ENCODE results near the gene PATE2. TPM values are rescaled to one million over a fixed set of nuclear protein-coding genes. Genes with fewer than 3 reads are reported as not detected.

PATE2 gene
- total and polyA plus RNA-seq, 2 of the 4 experiments (the other 2 are of a cell fraction): not detected

DNA sequence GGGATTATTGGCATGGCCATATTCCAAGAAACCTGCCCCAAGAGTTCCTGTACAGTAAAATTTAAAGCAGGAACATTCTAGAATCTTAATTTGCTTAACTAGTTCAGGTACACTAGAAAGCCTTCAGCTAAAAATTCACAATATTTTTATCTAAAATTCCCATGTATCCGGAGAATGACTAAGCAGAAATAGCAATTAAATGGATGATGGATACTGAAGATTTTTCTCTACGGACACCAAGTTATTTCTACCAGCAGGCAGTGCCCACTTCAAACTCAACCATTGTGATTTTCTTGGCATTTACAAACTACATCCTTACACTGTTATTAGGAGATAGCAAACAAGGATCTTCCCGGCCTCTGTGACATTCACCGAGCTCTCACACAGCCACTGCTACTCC is 12.2 kb upstream of the PATE2 start:
- DNase-seq: no peak
- H2BK20ac ChIP-seq (ENCODE audit: low read depth, low read length): no peak overlapping the region
- no peak overlapping the region for H3K4me3 ChIP-seq (ENCODE audit: insufficient read depth, low read depth, low read length)
- H3K27me3 ChIP-seq (ENCODE audit: control insufficient read depth, insufficient read depth, low read length): no peaks in the 10 kb centered on the region
- no peaks in the 10 kb centered on the region for H3K79me1 ChIP-seq (ENCODE audit: low read depth in 1 of 2, low read length in 2 of 2)
- intact Hi-C loops (cut with micrococcal nuclease) (no loop called here), dilution Hi-C loops (cut with HindIII; ENCODE audit: low sequenced_read_pairs, unreplicated experiment) (no loop called here), in situ Hi-C loops (cut with MboI; ENCODE audit: low sequenced_read_pairs) (no loop called here)
- H2BK120ac ChIP-seq (ENCODE audit: low read depth, low read length): no peak overlapping the region
- no peaks in the 10 kb centered on the region for H3K9me3 ChIP-seq (ENCODE audit: control insufficient read depth, insufficient read depth, low read length)
- H4K91ac ChIP-seq (ENCODE audit: insufficient read depth, low read depth, low read length): no peak overlapping the region
- H4K8ac ChIP-seq (ENCODE audit: low read depth in 2 of 2, low read length in 2 of 2): no peak overlapping the region
- POLR2A ChIA-PET (ENCODE audit: unreplicated experiment): no interaction called here
- no peak overlapping the region for H2BK5ac ChIP-seq (ENCODE audit: low read depth, low read length, poor library complexity, severe bottlenecking)
- H3K4me2 ChIP-seq (ENCODE audit: low read depth, low read length): no peak overlapping the region
- no peak overlapping the region for H3K4ac ChIP-seq (ENCODE audit: low read depth, low read length)
- no peaks in the 10 kb centered on the region for H3K4me1 ChIP-seq (ENCODE audit: control insufficient read depth, insufficient read depth, low read length)
- H3K36me3 ChIP-seq (ENCODE audit: control insufficient read depth, insufficient read depth, low read length): no peaks in the 10 kb centered on the region
- no peak overlapping the region for H3K18ac ChIP-seq (ENCODE audit: low read depth, low read length)
- H3K27ac ChIP-seq (ENCODE audit: insufficient read depth, low read length): no peak overlapping the region
- H2BK15ac ChIP-seq (ENCODE audit: low read depth, low read length): no peak overlapping the region
- H2AFZ ChIP-seq (replicated peaks; ENCODE audit: low read length, poor library complexity): no peak overlapping the region
- H2AK5ac ChIP-seq (ENCODE audit: low read depth, low read length): no peak overlapping the region
- no peak overlapping the region for H2AK9ac ChIP-seq (replicated peaks; ENCODE audit: low read depth, low read length, poor library complexity)
- no peak overlapping the region for H4K5ac ChIP-seq (ENCODE audit: low read depth, low read length)
- no peaks in the 10 kb centered on the region for H4K20me1 ChIP-seq (ENCODE audit: insufficient read depth, low read length)
- H3K9me1 ChIP-seq (ENCODE audit: insufficient read depth, low read length): no peaks in the 10 kb centered on the region
- H3K9ac ChIP-seq (ENCODE audit: low read depth, low read length): no peak overlapping the region
- no peak overlapping the region for H3K56ac ChIP-seq (ENCODE audit: extremely low read depth, insufficient read depth, low read length)
- H3K14ac ChIP-seq (replicated peaks; ENCODE audit: low read depth, low read length): no peak overlapping the region
- no peak overlapping the region for H3K23ac ChIP-seq (ENCODE audit: low read depth, low read length)
- TF ChIP-seq NFE2L2 (IDR thresholded peaks at IDR 0.05; ENCODE audit: low read depth, low read length): 0 out of 2 replicates have a peak, but pooled peaks have one; percentile 11
- TF ChIP-seq SMC3 (IDR thresholded peaks at IDR 0.05; ENCODE audit: low read depth, low read length): no peak
- CTCF ChIA-PET: no interaction called here
- ATAC-seq (ENCODE audit: low read depth): no peak
- 62% methylated on average over 2 of the region's 4 CpGs; no CpG with 5 or more reads in 1 of the 2 experiments for WGBS, 2 experiments (ENCODE audit: extremely low coverage in 2 of 2, insufficient read length in 1 of 2)
- no TSS peak for BruUV-seq (replicated peaks)
